Measurements from ENCODE around the gene NCOA1.
A peak's percentile ranks its signal among the peaks of the same experiment; 100 is the strongest.
"Not testable (repeated sequence)": the region's sequence is repeated elsewhere in the genome, so short reads cannot be mapped to it uniquely, and the experiment has no call there.

The NCOA1 gene

GRCh38 chr2:24490690-24491541 is at the start of gene NCOA1:
TSS of gene NCOA1 (plus strand) at chr2:24491254. CDS start at chr2:24658678, 167,424 bp downstream.
- peak; percentile 80 for DNase-seq (ENCODE audit: low read depth, low spot score)

DNA sequence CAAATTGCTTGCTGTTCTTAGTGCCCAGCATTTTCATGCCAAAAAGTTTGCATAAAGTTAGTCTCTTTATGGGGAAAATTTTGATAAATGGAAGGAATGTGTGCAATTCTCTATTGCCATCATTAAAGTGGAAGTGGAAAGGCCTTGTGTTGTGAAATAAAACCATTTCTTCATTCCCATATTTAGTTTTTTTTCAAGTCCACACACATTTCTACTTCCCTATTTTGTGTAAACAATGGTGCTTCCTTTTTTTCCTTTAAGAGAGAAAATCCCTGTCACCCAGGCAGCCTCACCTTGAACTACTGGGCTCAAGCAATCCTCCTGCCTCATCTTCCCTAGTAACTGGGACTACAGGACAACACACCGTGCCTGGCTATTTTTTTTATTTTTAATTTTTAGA is 42.3 kb upstream of the NCOA1 start:
- DNase-seq (ENCODE audit: low read depth, low spot score): no peak

DNA sequence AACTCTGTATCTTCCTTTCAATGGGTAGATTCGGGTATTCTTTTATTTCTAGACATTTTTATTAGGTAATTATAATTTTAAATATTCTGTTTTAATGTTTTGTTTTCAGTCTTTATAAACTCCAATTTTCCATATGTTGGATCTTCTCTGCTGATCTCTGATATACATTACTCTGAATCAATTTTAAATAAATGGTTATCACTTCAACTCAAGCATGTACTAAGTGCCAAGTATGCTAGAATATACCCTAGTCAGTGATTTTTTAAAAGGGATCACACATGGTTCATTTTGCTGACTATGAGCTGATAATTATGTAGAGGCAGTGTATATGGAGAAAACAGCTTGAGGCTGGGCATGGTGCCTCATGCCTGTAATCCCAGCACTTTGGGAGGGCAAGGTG is 41.7 kb upstream of the NCOA1 start:
- no peak for DNase-seq (ENCODE audit: low read depth, low spot score)

DNA sequence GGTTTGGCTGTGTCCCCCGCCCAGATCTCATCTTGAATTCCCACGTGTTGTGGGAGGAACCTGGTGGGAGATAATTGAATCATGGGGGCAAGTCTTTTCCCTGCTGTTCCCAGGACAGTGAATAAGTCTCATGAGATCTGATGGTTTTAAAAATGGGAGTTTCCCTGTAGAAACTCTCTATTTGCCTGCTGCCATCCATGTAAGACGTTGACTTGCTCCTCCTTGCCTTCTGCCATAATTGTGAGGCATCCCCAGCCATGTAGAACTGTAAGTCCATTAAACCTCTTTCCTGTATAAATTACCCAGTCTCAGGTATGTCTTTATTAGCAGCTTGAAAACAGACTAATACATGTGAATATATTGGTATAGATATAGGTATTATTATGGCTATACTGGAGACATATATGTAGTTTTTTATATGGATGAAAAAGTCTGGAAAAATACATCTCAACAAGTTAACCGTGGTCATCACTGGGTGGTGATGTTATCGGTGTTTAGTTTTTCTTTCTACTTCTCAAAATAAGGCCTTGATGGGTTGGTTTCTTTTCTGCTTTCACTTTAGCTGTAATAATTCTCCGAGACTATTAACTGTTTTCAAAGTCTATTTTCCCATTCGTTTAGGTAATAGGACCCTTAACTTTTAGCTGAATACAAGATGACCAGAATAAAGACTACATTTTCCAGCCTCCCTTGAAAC is 39.1 kb upstream of the NCOA1 start:
- DNase-seq (ENCODE audit: low read depth, low spot score): no peak

DNA sequence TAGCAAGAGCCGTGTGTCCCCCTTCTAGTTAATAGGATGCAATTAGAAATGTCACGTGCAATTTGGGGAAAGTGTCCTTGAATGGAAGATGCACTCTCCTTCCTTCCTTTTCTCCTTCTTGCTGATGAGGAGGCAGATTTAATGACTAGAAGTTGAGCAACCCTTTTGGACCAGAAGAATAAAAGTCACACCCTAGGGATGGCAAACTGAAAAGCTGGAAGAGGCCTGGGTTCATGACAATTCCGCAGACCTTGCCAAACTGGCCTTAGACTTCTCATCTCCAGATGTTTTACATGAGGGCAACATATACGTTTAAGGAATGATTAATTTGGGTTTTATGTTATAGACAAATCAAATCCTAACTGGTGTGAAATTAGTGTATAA is 38.6 kb upstream of the NCOA1 start:
- no peak for DNase-seq (ENCODE audit: low read depth, low spot score)

DNA sequence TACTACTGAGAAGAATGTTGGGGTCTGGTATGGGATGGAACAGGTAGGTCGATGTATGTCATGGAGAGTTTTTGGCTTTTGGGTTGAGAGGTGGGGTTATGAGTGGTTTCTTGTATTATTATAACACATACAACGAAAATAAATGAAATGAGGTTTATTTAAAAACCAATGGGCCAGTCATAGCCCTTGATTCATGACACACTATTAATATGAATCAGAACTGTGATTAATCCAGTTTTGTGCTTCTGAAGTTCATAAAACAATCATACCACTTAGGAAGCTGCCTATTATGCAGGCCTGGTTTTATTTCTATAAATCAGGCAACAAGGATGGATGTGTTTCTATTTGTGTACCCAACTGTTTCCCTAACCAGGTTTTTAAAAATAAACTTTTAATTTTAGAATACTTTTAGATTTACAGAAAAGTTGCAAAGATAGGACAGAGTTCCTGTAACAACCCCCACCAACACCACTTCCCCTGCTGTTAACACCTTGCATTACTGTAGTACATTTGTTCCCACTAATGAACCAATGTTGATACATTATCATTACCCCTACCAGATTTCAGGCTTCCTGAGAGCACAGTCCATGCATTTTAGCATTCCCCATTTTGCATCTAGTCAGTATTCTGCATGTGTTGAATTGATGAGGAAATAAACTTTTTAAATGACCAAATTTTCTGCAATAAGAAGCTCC is 37.5 kb upstream of the NCOA1 start:
- no peak for DNase-seq (ENCODE audit: low read depth, low spot score)

DNA sequence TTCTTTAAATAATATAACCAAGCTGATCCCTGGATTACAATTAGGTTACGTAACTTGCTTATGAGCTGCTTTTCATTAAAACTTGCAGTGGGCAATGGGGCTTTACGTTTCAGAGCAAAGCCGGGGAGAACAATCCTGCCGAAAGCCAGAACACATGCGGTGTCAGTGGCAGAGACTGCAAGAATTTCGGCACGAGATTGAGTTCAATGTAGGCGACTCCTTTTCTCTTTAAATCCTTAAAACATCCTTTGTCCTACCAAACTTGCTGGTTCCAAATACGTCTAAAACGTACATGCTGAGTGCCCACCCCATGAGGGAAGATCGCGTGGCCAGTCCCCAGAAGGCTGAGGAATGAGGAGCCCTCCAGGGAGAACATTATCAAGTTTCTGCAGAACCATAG is 36.8 kb upstream of the NCOA1 start:
- no peak for DNase-seq (ENCODE audit: low read depth, low spot score)

- no peak for DNase-seq (ENCODE audit: low read depth, low spot score)
Observed at GRCh38 chr2:24456599-24457556, 34.2 kb upstream of the NCOA1 start.

GRCh38 chr2:24457696-24458386 is 33.2 kb upstream of the NCOA1 start:
- DNase-seq (ENCODE audit: low read depth, low spot score): no peak

DNA sequence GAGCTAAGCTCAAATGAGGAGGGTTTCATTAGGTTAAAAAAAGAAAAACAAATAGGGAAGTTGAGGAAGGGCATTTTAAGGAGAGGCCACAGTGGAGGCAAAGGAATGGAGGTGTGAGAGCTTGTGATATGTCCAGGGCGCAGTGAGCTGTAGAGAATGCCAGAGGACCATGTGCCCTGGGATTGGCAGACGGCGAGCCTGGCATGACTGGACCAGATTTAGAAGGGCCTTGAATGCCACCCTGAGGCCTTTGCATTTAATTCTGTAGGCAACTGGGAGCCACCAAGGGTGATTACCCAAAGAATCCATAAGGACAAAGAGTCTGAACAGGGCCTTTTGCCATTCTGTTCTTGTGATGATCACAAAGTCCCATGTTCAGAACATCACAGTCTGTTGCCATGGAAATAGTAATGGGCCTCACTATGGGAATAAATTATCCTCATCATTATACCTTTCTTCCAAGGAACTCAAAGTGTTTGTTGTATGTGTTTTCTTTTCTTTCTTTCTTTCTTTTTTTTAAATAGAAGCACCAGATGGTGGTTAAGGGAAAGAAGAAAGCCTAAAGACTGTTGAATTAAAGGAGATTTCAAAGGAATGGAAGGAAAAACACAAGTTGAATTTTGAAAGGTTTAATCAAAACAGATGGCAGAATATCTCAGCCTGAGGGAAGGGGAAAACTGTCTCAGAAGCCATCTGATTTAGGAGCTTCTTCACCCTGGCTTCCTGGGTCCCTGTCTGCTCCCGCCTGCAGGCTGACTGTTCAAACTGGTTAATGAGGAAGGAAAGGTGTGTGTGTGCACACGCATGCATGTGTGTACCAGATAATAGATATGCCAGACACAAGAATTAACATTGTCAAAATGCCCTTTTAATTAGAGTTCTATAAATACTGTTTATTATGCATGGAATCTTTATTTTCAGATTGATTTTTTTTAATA is 31.6 kb upstream of the NCOA1 start:
- DNase-seq (ENCODE audit: low read depth, low spot score): no peak

GRCh38 chr2:24461685-24462084 is 29.4 kb upstream of the NCOA1 start:
- DNase-seq (ENCODE audit: low read depth, low spot score): no peak

DNA sequence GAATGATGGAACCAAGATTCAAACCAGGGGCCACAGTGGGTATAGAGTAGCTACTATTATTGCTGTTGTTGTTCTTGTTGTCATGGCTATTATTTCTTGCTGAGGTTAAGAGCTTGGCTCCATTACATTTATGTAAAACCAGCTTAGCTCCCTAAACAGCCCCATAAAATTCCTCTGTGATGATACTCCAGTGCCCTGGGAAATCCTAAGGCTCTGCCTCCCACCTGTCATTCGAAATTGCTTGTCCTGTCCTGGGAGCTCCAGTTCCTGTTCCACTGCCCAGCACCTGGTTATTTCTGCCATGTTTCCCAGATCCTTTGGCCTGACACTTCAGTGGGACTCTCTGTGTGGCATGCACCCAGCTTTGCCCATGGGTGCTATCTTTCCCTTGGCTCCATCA is 27.8 kb upstream of the NCOA1 start:
- no peak for DNase-seq (ENCODE audit: low read depth, low spot score)

GRCh38 chr2:24466871-24467870 is 23.9 kb upstream of the NCOA1 start:
- DNase-seq (ENCODE audit: low read depth, low spot score): no peak

- not testable (repeated sequence) for DNase-seq (ENCODE audit: low read depth, low spot score)
Observed at GRCh38 chr2:24468453-24468852, 22.6 kb upstream of the NCOA1 start.

- DNase-seq (ENCODE audit: low read depth, low spot score): no peak
Observed at GRCh38 chr2:24469148-24469650, 21.9 kb upstream of the NCOA1 start.

DNA sequence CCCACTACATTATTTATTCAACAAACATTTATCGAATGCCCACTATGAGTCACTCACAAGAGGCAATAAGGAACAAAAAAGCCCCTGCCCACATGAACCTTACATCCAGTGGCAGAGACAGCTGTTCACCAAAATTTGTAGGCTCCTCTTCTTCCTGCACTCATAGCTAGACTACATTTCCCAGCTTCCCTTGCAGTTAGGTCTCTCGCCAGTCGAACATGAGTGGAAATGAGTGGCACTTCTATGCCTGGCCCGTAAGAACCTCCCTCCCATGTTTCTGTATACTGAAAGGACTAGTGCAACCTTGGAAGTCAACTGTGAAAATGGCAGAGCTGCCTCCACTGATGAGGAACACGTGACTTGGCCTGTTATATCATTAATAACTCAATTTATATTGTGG is 19.4 kb upstream of the NCOA1 start:
- DNase-seq (ENCODE audit: low read depth, low spot score): no peak

DNA sequence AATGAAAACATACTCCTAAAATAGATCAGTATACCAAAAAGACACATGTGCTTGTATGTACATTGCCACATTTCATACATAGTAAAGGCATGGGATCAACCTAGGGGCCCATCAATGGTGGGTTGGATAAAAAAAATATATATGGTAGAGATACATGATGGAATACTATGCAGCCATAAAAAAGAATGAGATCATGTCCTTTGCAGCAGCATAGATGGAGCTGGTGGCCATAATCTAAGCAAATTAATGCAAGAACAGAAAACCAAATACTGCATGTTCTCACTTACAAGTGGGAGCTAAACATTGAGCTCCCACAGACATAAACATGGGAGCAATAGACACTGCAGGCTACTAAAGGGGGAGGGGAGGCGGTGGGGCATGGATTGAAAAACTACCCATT is 18.6 kb upstream of the NCOA1 start:
- DNase-seq (ENCODE audit: low read depth, low spot score): no peak

DNA sequence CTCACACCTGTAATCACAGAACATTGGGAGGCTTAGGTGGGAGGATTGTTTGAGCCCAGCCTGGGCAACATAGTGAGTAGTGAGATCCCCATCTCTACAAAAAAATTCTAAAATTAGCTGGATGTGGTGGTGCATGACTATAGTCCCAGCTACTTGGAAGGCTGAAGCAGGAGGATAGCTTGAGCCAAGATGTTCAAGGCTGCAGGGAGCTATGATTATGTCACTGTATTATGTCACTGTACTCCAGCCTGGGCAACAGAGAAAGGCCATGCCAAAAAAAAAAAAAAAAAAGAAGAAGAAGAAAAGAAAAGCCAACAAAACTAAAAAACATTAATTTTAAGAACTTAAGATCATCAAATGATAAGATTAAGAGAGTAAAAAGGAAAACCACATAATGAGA is 17.4 kb upstream of the NCOA1 start:
- DNase-seq (ENCODE audit: low read depth, low spot score): no peak
